Mesenchymal stem cell (in vitro differentiated cells and primary cell): ENCODE data around the gene MYL5.

Source experiments
- DNase-seq: peaks from one replicate; pipeline ENCODE4 v3.0.0-alpha.2; 2013
- H2AFZ ChIP-seq: one replicate; pipeline ENCODE4 v1.6.1; 2013; ENCODE audit warnings: low read depth, mild to moderate bottlenecking, control low read depth, inconsistent platforms, low read length, moderate library complexity
- H2AK5ac ChIP-seq: 2 replicates; pipeline ENCODE4 v1.6.1; 2013; ENCODE audit warnings: low read length, moderate library complexity, mild to moderate bottlenecking, inconsistent platforms; ENCODE audit not compliant: severe bottlenecking
- H2BK120ac ChIP-seq: one replicate; pipeline ENCODE4 v1.6.1; 2013; ENCODE audit warnings: low read depth, mild to moderate bottlenecking, inconsistent platforms, low read length, moderate library complexity
- H2BK12ac ChIP-seq, 2 experiments: one replicate each; pipeline ENCODE4 v1.6.1; 2013; ENCODE audit warnings: inconsistent platforms in 2 of 2, low read length in 2 of 2, mild to moderate bottlenecking in 2 of 2, moderate library complexity in 2 of 2, control low read depth in 1 of 2
- H2BK15ac ChIP-seq: one replicate; pipeline ENCODE4 v1.6.1; 2013; ENCODE audit warnings: mild to moderate bottlenecking, low read depth, inconsistent platforms; ENCODE audit not compliant: poor library complexity, severe bottlenecking
- H2BK5ac ChIP-seq: 2 replicates; pipeline ENCODE4 v1.6.1; 2013; ENCODE audit warnings: low read depth, mild to moderate bottlenecking, low read length, control low read depth, inconsistent platforms; ENCODE audit not compliant: poor library complexity, severe bottlenecking
- H3K14ac ChIP-seq, 2 experiments: one replicate each; pipeline ENCODE4 v1.6.1; 2013; ENCODE audit warnings: inconsistent platforms in 2 of 2, low read length in 2 of 2, control low read depth in 1 of 2, mild to moderate bottlenecking in 1 of 2, moderate library complexity in 1 of 2
- H3K18ac ChIP-seq, 2 experiments: one replicate each; pipeline ENCODE4 v1.6.1; 2013; ENCODE audit warnings: inconsistent platforms in 2 of 2, low read length in 2 of 2, control low read depth in 1 of 2, low read depth in 1 of 2, mild to moderate bottlenecking in 1 of 2
- H3K23ac ChIP-seq, 2 experiments: one replicate each; pipeline ENCODE4 v1.6.1; 2013; ENCODE audit warnings: inconsistent platforms in 2 of 2, low read length in 2 of 2, mild to moderate bottlenecking in 2 of 2, moderate library complexity in 2 of 2, control low read depth in 1 of 2
- H3K27ac ChIP-seq: 2 replicates; pipeline ENCODE4 v1.5.1; 2013; ENCODE audit warnings: mild to moderate bottlenecking, moderate library complexity, low read length, control low read depth, inconsistent platforms; ENCODE audit not compliant: poor library complexity, severe bottlenecking
- H3K27me3 ChIP-seq, 2 experiments: 2 replicates each; pipeline versions ENCODE4 v1.6.1 to v1.7.0; 2013; ENCODE audit warnings: low read length in 2 of 2, mild to moderate bottlenecking in 2 of 2, moderate library complexity in 2 of 2, control low read depth in 1 of 2, inconsistent platforms in 1 of 2; ENCODE audit not compliant: control insufficient read depth in 1 of 2, insufficient read depth in 1 of 2
- H3K36me3 ChIP-seq, 2 experiments: 2 replicates each; pipeline versions ENCODE4 v1.6.1 to v1.7.0; 2013; ENCODE audit warnings: low read length in 2 of 2, control low read depth in 1 of 2, inconsistent platforms in 1 of 2, low read depth in 1 of 2, mild to moderate bottlenecking in 1 of 2; ENCODE audit not compliant: insufficient read depth in 2 of 2, control insufficient read depth in 1 of 2
- H3K4ac ChIP-seq, 2 experiments: one replicate each; pipeline ENCODE4 v1.6.1; 2013; ENCODE audit warnings: inconsistent platforms in 2 of 2, low read length in 2 of 2, mild to moderate bottlenecking in 2 of 2, moderate library complexity in 2 of 2, control low read depth in 1 of 2, low read depth in 1 of 2
- H3K4me1 ChIP-seq: 2 replicates; pipeline ENCODE4 v1.6.1; 2013; ENCODE audit warnings: low read depth, low read length, control low read depth; ENCODE audit not compliant: control insufficient read depth, insufficient read depth
- H3K4me2 ChIP-seq: 2 replicates; pipeline ENCODE4 v1.6.1; 2013; ENCODE audit warnings: low read length, mild to moderate bottlenecking, inconsistent platforms; ENCODE audit not compliant: poor library complexity, severe bottlenecking
- H3K4me3 ChIP-seq, 2 experiments: 2 replicates each; pipeline versions ENCODE4 v1.5.1 to v1.7.0; 2013; ENCODE audit warnings: low read length in 2 of 2, mild to moderate bottlenecking in 2 of 2, control low read depth in 1 of 2, low read depth in 1 of 2; ENCODE audit not compliant: insufficient read depth in 1 of 2
- H3K79me1 ChIP-seq: replicated peaks from 2 replicates; pipeline ENCODE4 v1.6.1; 2013; ENCODE audit warnings: mild to moderate bottlenecking, control low read depth, low read length, inconsistent platforms; ENCODE audit not compliant: poor library complexity, severe bottlenecking
- H3K9ac ChIP-seq: 2 replicates; pipeline ENCODE4 v1.7.0; 2013; ENCODE audit warnings: mild to moderate bottlenecking, low read length, moderate library complexity
- H3K9me3 ChIP-seq: 2 replicates; pipeline ENCODE4 v1.7.0; 2013; ENCODE audit warnings: mild to moderate bottlenecking, low read length; ENCODE audit not compliant: control insufficient read depth
- H4K8ac ChIP-seq: one replicate; pipeline ENCODE4 v1.6.1; 2013; ENCODE audit warnings: inconsistent platforms, mild to moderate bottlenecking, low read length, moderate library complexity
- H4K91ac ChIP-seq: one replicate; pipeline ENCODE4 v1.6.1; 2013; ENCODE audit warnings: mild to moderate bottlenecking, low read length, inconsistent platforms
- WGBS: methylation state at CpG from one replicate; pipeline ENCODE4 v1.1.7; 2013; ENCODE audit warnings: mixed read lengths; 5-methylcytosine and 5-hydroxymethylcytosine counted together

The MYL5 gene

GRCh38 chr4:675980-676870 lies 1.9 kb downstream of the MYL5 start:
- H3K18ac ChIP-seq = no peak overlapping the region
- peak overlapping the region; percentile 96 for H3K9ac ChIP-seq
- no peak overlapping the region for H4K91ac ChIP-seq
- no peak overlapping the region for H2BK15ac ChIP-seq
- peaks cover 25% of the 10 kb centered on the region for H3K79me1 ChIP-seq
- H2AK5ac ChIP-seq = no peak overlapping the region
- WGBS = 89% methylated on average over 16 of the region's 19 CpGs
- H4K8ac ChIP-seq = no peak overlapping the region
- no peak overlapping the region for H2BK120ac ChIP-seq
- DNase-seq = no peak
- H3K4me1 ChIP-seq = peaks cover 42% of the 10 kb centered on the region
- peaks cover 14 to 37% of the 10 kb centered on the region in 2 experiments for H3K36me3 ChIP-seq
- H2BK5ac ChIP-seq = no peak overlapping the region
- H3K4me2 ChIP-seq = no peak overlapping the region
- H3K9me3 ChIP-seq = no peaks in the 10 kb centered on the region
- H3K4ac ChIP-seq = no peak overlapping the region
- H3K14ac ChIP-seq = no peak overlapping the region
- H3K27ac ChIP-seq = no peak overlapping the region
- no peak overlapping the region for H3K23ac ChIP-seq
- no peak overlapping the region for H2AFZ ChIP-seq
- H2BK12ac ChIP-seq = no peak overlapping the region
- peak overlapping the region in 1 of 2 experiments; percentile 90 for H3K4me3 ChIP-seq
- no peaks in the 10 kb centered on the region for H3K27me3 ChIP-seq

- Histone ChIP-seq H4K91ac (peak overlapping the region; percentile 41), H3K4me2 (no peak overlapping the region), H3K27ac (no peak overlapping the region), H3K23ac (no peak overlapping the region), H3K4me3 (no peak overlapping the region), H3K27me3 (no peaks in the 10 kb centered on the region), H2BK5ac (no peak overlapping the region), H2BK12ac (no peak overlapping the region), H3K79me1 (peaks cover 22% of the 10 kb centered on the region), H3K18ac (no peak overlapping the region), H2BK120ac (no peak overlapping the region), H2BK15ac (no peak overlapping the region), H3K4me1 (peaks cover 45% of the 10 kb centered on the region), H4K8ac (no peak overlapping the region), H3K4ac (no peak overlapping the region), H2AFZ (no peak overlapping the region), H3K9me3 (no peaks in the 10 kb centered on the region), H3K9ac (no peak overlapping the region), H2AK5ac (no peak overlapping the region), H3K14ac (no peak overlapping the region), H3K36me3 (peaks cover 8 to 32% of the 10 kb centered on the region in 2 experiments)
- WGBS = 91% methylated on average over 8 of the region's 8 CpGs
- no peak for DNase-seq
Observed at GRCh38 chr4:676871-677235, 2.5 kb downstream of the MYL5 start.

GRCh38 chr4:677431-678293 lies 3.3 kb downstream of the MYL5 start:
- H2AK5ac ChIP-seq = no peak overlapping the region
- H3K4ac ChIP-seq = no peak overlapping the region
- H4K8ac ChIP-seq = no peak overlapping the region
- peaks cover 16% of the 10 kb centered on the region for H3K79me1 ChIP-seq
- peaks cover 46% of the 10 kb centered on the region for H3K4me1 ChIP-seq
- H2BK5ac ChIP-seq = no peak overlapping the region
- H3K23ac ChIP-seq = peak overlapping the region in 1 of 2 experiments; percentile 8
- no peak overlapping the region for H3K14ac ChIP-seq
- H2AFZ ChIP-seq = no peak overlapping the region
- H2BK120ac ChIP-seq = no peak overlapping the region
- no peak overlapping the region for H3K4me2 ChIP-seq
- no peak overlapping the region for H3K27ac ChIP-seq
- no peak overlapping the region for H3K18ac ChIP-seq
- WGBS = 87% methylated on average over 26 of the region's 26 CpGs
- H3K9ac ChIP-seq = no peak overlapping the region
- DNase-seq = no peak
- no peak overlapping the region for H2BK12ac ChIP-seq
- H3K4me3 ChIP-seq = no peak overlapping the region
- H3K27me3 ChIP-seq = no peaks in the 10 kb centered on the region
- no peak overlapping the region for H4K91ac ChIP-seq
- peak overlapping the region; percentile 2 for H2BK15ac ChIP-seq
- no peaks in the 10 kb centered on the region for H3K9me3 ChIP-seq
- peaks cover 6 to 32% of the 10 kb centered on the region in 2 experiments for H3K36me3 ChIP-seq
